Transverse colon (tissue), 4 donors: ENCODE results near the gene MEX3C. TPM values are rescaled to one million over a fixed set of nuclear protein-coding genes. Genes with fewer than 3 reads are reported as not detected.

ENCODE experiments used
- DNase-seq: peaks from one replicate; pipeline ENCODE4 v3.0.0-alpha.2; 2019
- H3K27ac ChIP-seq, 4 donors: fragments of 200-600 bp; sonication (generic); 2 replicates each; pipeline ENCODE4 v1.5.1; 2016 to 2018; ENCODE audit warnings: inconsistent platforms in 4 of 4
- H3K27me3 ChIP-seq: fragments of 200-600 bp; sonication (generic); 2 replicates; pipeline ENCODE4 v1.5.1; 2017; ENCODE audit warnings: inconsistent platforms
- H3K36me3 ChIP-seq, 4 donors: fragments of 200-600 bp; sonication (generic); 2 replicates each; pipeline ENCODE4 v1.5.1; 2017 to 2019; ENCODE audit warnings: inconsistent platforms in 4 of 4
- H3K4me1 ChIP-seq, 4 donors: fragments of 200-600 bp; sonication (generic); 2 replicates each; pipeline ENCODE4 v1.5.1; 2017 to 2020; ENCODE audit warnings: inconsistent platforms in 4 of 4
- H3K4me3 ChIP-seq, 4 donors: fragments of 200-600 bp; sonication (generic); 1 replicate in 1 of 4; 2 replicates in 3 of 4; pipeline versions ENCODE4 v1.5.1 to v1.6.1; 2017 to 2019; ENCODE audit warnings: inconsistent platforms in 4 of 4
- H3K9me3 ChIP-seq, 2 donors: fragments of 200-600 bp; sonication (generic); 2 replicates each; pipeline ENCODE4 v1.5.1; 2017 to 2019; ENCODE audit warnings: inconsistent platforms in 2 of 2
- CTCF ChIP-seq, 5 experiments: fragments of 200-600 bp in 3 of 5; fragments of 450-650 bp in 2 of 5; sonication (generic) in 3 of 5; IDR thresholded peaks; 1 replicate in 2 of 5; 2 replicates in 3 of 5; pipeline ENCODE4 v1.5.1; 2016 to 2017; ENCODE audit warnings: antibody characterized with exemption in 5 of 5, inconsistent platforms in 3 of 5, mild to moderate bottlenecking in 2 of 5, moderate library complexity in 1 of 5
- EP300 ChIP-seq: sonication (generic); formaldehyde crosslinking; IDR thresholded peaks from one replicate; pipeline ENCODE4 v1.6.1; 2017; ENCODE audit warnings: antibody characterized with exemption, low read depth
- POLR2A ChIP-seq: fragments of 450-650 bp; IDR thresholded peaks from one replicate; pipeline ENCODE4 v1.6.1; 2016; ENCODE audit warnings: antibody characterized with exemption, mild to moderate bottlenecking, moderate library complexity
- POLR2AphosphoS5 ChIP-seq, 3 donors: sonication (generic); formaldehyde crosslinking; IDR thresholded peaks; one replicate each; pipeline ENCODE4 v1.6.1; 2016; ENCODE audit warnings: antibody characterized with exemption in 3 of 3
- WGBS, 2 donors: methylation state at CpG; one replicate each; pipeline ENCODE4 v1.1.5; 2018; ENCODE audit warnings: low coverage in 1 of 2; 5-methylcytosine and 5-hydroxymethylcytosine counted together
- in situ Hi-C, 4 donors: fragments of 200-750 bp; cut with MboI; loops; one replicate each; pipeline versions ENCODE4 v1.15.0 to v1.15.1; 2017; ENCODE audit warnings: low sequenced_read_pairs in 3 of 4, low pct_ligation_motif_present in 1 of 4, low pct_unique_long_range_greater_than_20kb in 1 of 4
- intact Hi-C: fragments of 100-400 bp; cut with DNase I; formaldehyde crosslinking; loops from one replicate; pipeline ENCODE4 v1.15.1; 2023; ENCODE audit warnings: low total_unique reads
- total RNA-seq, 4 donors: library from RNA; depleted of rRNA; stranded (reverse); fragments of >200 nt; gene quantifications; one replicate each; pipeline ENCODE4 v1.1.0, GENCODE V29; 2016

Gene MEX3C
- total RNA-seq, 4 donors from 2014 or later, result 11.3 to 27.8 (median 24.2) TPM

DNA sequence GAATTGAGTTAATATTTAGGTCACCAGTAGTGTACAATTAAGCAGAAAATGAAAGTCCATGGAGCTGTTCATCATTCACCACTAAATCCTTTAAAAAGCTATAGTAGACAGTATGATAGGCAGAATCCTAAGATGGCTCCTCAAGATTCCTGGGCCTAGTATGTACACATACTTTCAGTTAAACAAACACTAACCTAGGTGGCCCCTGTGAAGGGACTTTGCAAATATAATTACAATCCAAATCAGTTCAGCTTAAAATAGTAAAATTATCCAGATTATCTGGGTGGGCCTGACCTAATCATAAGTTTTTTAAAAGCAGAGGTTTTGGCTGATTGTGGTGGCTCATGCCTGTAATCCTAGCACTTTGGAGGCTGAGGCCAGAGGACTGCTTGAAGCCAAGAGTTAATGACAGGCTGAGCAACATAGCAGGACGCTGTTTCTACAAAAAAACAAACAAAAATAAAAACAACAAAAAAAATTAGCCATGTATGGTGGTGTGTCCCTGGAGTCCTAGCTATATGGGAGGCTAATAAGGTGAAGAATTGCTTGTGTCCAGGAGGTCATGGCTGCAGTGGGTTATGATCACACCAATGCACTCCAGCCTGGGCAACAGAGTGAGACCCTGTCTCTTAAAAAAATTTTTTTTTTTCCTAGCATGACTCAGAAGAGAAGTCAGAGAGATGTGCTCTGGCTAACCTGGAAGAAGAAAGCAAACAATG lies 13.9 kb downstream of the MEX3C start:
- Histone ChIP-seq H3K27me3 (no peaks in the 10 kb centered on the region), H3K4me3 (no peak overlapping the region), H3K4me1 (peaks cover 0 to 5% (median 2%) of the 10 kb centered on the region in 4 donors), H3K27ac (no peak overlapping the region), H3K36me3 (no peaks in the 10 kb centered on the region), H3K9me3 (no peaks in the 10 kb centered on the region)
- intact Hi-C loops (no loop called here), in situ Hi-C loops (no loop called here)
- 86 to 100% methylated on average over 1 of the region's 1 CpG for WGBS, 2 donors
- no peak for DNase-seq
- TF ChIP-seq POLR2AphosphoS5 (IDR thresholded peaks at IDR 0.05) (no peak), EP300 (no peak), CTCF (IDR thresholded peaks at IDR 0.05) (no peak), POLR2A (no peak)

DNA sequence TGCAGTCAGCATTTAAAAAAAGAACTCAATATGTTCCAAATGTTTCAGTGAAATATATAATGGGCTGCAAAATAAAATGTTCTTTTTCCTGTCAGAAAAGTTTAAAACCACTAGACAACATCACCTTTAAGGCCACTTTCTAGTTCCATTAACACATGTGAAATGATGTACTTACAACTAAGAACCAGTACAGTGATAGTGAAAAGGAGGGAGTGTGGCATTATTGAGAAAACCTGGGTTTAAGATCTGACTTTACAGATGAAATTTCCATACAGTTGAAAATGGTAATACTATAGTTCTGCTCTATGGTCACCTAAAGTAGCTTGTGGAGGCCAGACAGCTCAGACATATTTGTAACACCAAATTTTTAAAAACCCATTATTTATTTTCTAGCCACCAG lies 14.7 kb downstream of the MEX3C start:
- no peak overlapping the region for H3K27ac ChIP-seq
- H3K4me1 ChIP-seq, result peaks cover 0 to 6% (median 2%) of the 10 kb centered on the region in 4 donors
- H3K9me3 ChIP-seq, result no peaks in the 10 kb centered on the region
- H3K27me3 ChIP-seq, result no peaks in the 10 kb centered on the region
- DNase-seq, result no peak
- TF ChIP-seq POLR2AphosphoS5 (IDR thresholded peaks at IDR 0.05) (no peak), EP300 (no peak), POLR2A (no peak), CTCF (IDR thresholded peaks at IDR 0.05) (no peak)
- intact Hi-C loops (no loop called here), in situ Hi-C loops (no loop called here)
- no peak overlapping the region for H3K4me3 ChIP-seq
- H3K36me3 ChIP-seq, result no peaks in the 10 kb centered on the region

GRCh38 chr18:51171625-51172259 lies 25.7 kb downstream of the MEX3C start:
- 76 to 88% methylated on average over 1 of the region's 1 CpG for WGBS, 2 donors
- intact Hi-C loops, result no loop called here
- no peaks in the 10 kb centered on the region for H3K4me1 ChIP-seq
- no peak for DNase-seq
- no peak overlapping the region for H3K4me3 ChIP-seq
- H3K36me3 ChIP-seq, result peaks cover 0 to 8% (median 1%) of the 10 kb centered on the region in 4 donors
- no peak for TF ChIP-seq POLR2A
- H3K9me3 ChIP-seq, result no peaks in the 10 kb centered on the region
- no peak overlapping the region for H3K27ac ChIP-seq
- no peaks in the 10 kb centered on the region for H3K27me3 ChIP-seq
- in situ Hi-C loops, result no loop called here

GRCh38 chr18:51171223-51171622 lies 26.3 kb downstream of the MEX3C start:
- Histone ChIP-seq H3K27ac (no peak overlapping the region), H3K4me3 (no peak overlapping the region), H3K9me3 (no peaks in the 10 kb centered on the region), H3K27me3 (no peaks in the 10 kb centered on the region), H3K4me1 (no peaks in the 10 kb centered on the region), H3K36me3 (peaks cover 0 to 3% (median 0%) of the 10 kb centered on the region in 4 donors)
- DNase-seq, result no peak
- intact Hi-C loops, result no loop called here
- in situ Hi-C loops, result no loop called here
- no peak for TF ChIP-seq CTCF (IDR thresholded peaks at IDR 0.05)
- TF ChIP-seq EP300, result no peak
- no peak for TF ChIP-seq POLR2AphosphoS5 (IDR thresholded peaks at IDR 0.05)
- no peak for TF ChIP-seq POLR2A
- WGBS, 2 donors, result 83 to 95% methylated on average over 3 of the region's 3 CpGs
